AG10803 (cell line): Measurements from ENCODE around the gene FTO.

ENCODE experiments used
- DNase-seq: peaks from one replicate; pipeline ENCODE4 v3.0.0; 2010; ENCODE audit warnings: low read depth
- H3K4me3 ChIP-seq: 2 replicates; pipeline ENCODE4 v1.5.1; 2011; ENCODE audit warnings: mild to moderate bottlenecking, low read length, control low read depth
- CTCF ChIP-seq: conservative IDR thresholded peaks from 2 replicates; pipeline ENCODE4 v1.5.1; 2011; ENCODE audit warnings: mild to moderate bottlenecking, low read length, control low read depth, inconsistent platforms

FTO gene

GRCh38 chr16:53780051-53780450 is 76.1 kb downstream of the FTO start:
- TF ChIP-seq CTCF: no peak
- H3K4me3 ChIP-seq: no peak overlapping the region
- DNase-seq: no peak

GRCh38 chr16:53781023-53781605 is 77.2 kb downstream of the FTO start:
- H3K4me3 ChIP-seq: no peak overlapping the region
- DNase-seq: no peak
- no peak for TF ChIP-seq CTCF

- no peak for TF ChIP-seq CTCF
- no peak overlapping the region for H3K4me3 ChIP-seq
- DNase-seq: no peak
These were observed 78.2 kb downstream of the FTO start for GRCh38 chr16:53782148-53782547.

- no peak for DNase-seq
- no peak for TF ChIP-seq CTCF
- no peak overlapping the region for H3K4me3 ChIP-seq
These were observed 80.3 kb downstream of the FTO start for GRCh38 chr16:53784291-53784690.

GRCh38 chr16:53785044-53785443 is 81.1 kb downstream of the FTO start:
- no peak overlapping the region for H3K4me3 ChIP-seq
- DNase-seq: peak; percentile 38
- TF ChIP-seq CTCF: no peak

- no peak for DNase-seq
- no peak overlapping the region for H3K4me3 ChIP-seq
- TF ChIP-seq CTCF: no peak
These were observed 82.0 kb downstream of the FTO start for GRCh38 chr16:53785916-53786315.

- TF ChIP-seq CTCF: no peak
- no peak overlapping the region for H3K4me3 ChIP-seq
- no peak for DNase-seq
These were observed 83.5 kb downstream of the FTO start for GRCh38 chr16:53787423-53787822.
